OCI-M2 (cell line): ENCODE results near the gene ZNF662.

Source experiments
- DNase-seq: peaks from one replicate; lab custom pipeline; 2025; ENCODE audit not compliant: unreplicated experiment; lab: John Stamatoyannopoulos, UW

The ZNF662 gene

DNA sequence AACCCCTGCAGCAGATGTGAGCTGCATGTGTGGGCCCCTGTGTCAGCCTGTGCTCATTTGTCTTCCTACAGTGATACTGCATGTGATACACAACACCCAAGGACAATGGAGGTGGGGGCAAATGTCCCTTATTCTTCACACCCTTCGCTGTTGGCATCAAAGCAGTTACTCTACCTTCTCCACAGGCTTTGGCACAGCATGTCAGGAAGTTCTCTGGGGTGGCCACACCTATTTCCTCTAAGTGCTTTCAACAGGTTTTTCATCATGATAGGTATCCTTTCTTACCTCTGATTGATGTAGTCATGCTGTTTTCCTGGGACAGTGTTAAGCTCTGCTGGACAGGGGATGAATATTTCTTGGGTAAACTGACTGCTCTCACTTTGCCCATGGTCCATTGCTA lies 29.5 kb downstream of the ZNF662 start:
- no peak for DNase-seq

GRCh38 chr3:42936157-42936981 lies 30.4 kb downstream of the ZNF662 start:
- DNase-seq: no peak

DNA sequence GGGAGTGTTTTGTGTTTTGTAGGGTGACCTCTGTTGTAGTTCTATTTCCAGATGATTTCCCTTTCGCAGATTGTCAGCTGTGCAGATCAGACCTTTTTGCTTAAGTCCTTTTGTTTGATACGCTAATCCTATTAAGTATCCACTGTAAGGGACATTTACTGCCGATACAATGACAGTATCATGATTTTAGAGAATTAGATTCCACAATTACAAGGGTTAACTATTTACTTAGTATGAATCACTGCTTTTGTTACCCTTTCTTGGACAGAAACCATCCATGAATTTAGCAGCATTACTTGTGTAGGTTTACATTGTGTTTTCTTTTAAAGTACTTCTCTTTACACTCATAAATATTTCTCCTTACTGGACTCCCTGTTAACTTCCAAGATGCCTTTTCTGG lies 31.4 kb downstream of the ZNF662 start:
- no peak for DNase-seq

- DNase-seq: no peak
Measured at GRCh38 chr3:42942693-42943092, 36.8 kb downstream of the ZNF662 start.

DNA sequence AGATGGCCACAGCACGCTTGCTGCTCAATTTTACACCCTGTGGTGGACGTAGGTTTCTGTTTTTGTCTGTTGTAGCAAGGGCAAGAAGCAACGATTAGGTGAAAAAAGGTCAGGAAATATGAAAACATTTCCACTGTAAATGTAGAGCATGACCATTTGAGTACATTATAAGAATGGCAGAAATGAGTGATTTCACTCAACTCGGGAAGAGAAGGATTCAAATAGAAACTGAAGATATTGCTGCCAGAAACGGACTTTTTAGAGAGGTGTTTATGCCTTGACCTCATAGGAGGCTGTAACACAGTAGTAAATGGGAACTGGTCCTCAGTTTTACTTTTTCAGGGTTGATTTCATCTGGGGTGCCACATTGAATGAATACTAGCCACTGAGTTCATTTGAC lies 40.1 kb downstream of the ZNF662 start:
- DNase-seq: no peak

DNA sequence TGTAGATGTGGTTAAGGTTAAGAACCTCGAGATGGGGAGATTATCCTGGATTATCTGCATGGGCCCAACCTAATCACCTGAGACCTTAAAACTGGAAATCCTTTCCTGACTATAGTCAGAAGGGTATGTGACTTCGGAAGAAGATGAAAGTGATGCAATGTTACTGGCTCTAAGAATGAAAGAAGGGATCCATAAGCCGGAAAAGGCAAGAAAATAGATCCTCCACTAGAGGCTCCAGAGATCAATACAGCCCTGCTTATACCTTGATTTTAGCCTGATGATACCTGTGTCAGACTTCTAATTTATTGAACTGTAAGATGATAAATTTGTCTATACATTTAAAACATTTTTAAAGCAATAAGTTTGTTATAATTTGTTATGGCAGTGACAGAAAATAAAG lies 51.6 kb downstream of the ZNF662 start:
- no peak for DNase-seq

- DNase-seq: no peak
Measured at GRCh38 chr3:42960282-42960681, 54.3 kb downstream of the ZNF662 start.

- no peak for DNase-seq
Measured at GRCh38 chr3:42960786-42961185, 54.8 kb downstream of the ZNF662 start.

DNA sequence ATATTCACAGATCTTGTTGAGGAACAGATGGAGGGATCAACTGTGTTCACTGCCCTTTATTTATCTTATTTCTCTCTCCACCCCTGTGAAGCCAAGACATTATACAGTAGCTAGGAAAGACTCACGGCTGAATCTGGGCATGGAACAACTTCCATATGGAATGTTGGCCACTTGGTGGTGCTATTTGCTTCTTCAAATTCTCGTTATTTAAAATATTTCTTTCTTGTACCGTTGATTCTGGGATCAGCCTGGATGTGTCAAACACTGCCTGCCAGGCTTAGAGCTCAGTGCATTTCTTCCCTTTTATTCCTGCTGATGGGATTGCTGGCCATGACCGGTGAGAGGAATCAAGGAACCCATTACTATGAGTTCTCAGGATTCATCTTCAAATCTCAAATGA lies 55.7 kb downstream of the ZNF662 start:
- no peak for DNase-seq

GRCh38 chr3:42963269-42963668 lies 57.3 kb downstream of the ZNF662 start:
- no peak for DNase-seq

DNA sequence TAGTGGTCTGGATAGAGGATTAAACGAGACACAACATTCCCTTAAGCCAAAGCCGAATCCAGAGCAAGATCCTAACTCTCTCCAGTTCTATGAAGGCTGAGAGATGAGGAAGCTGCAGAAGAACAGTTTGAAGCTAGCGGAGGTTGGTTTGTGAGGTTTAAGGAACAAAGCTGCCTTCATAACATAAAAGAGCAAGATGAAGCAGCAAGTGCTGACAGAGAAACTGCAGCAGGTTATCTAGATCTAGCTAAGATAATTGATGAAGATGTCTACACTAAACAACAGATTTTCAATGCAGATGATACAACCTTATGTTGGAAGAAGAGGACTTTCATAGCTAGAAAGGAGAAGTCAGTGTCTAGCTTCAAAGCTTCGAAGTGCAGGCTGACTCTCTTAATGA lies 58.3 kb downstream of the ZNF662 start:
- no peak for DNase-seq
